Calu3 (cell line): ENCODE results near the gene DOC2A. TPM values are rescaled to one million over a fixed set of nuclear protein-coding genes. Genes with fewer than 3 reads are reported as not detected.

ENCODE experiments used
- BruUV-seq: library from RNA; stranded (reverse); fragments of 400-500 nt; replicated peaks from 2 replicates; lab custom pipeline; 2021; lab: Mats Ljungman, UMichigan
- CTCF ChIA-PET: fragments of 300-600 bp; sonication (Branson Sonifier 250); formaldehyde crosslinking; loops from one replicate; lab custom pipeline; 2022; ENCODE audit warnings: antibody characterized with exemption; lab: Charles Lee
- DNase-seq: peaks from one replicate; pipeline ENCODE4 v3.0.0; 2022
- H3K27ac Mint-ChIP-seq: one replicate; pipeline ENCODE4 v1.8.0; 2022; ENCODE audit warnings: mixed read lengths; ENCODE audit not compliant: unreplicated experiment
- H3K27me3 Mint-ChIP-seq: one replicate; pipeline ENCODE4 v1.8.0; 2022; ENCODE audit warnings: mixed read lengths; ENCODE audit not compliant: unreplicated experiment
- H3K36me3 Mint-ChIP-seq: one replicate; pipeline ENCODE4 v1.8.0; 2022; ENCODE audit warnings: mild to moderate bottlenecking, moderate library complexity, mixed read lengths; ENCODE audit not compliant: insufficient read depth, unreplicated experiment
- H3K4me1 Mint-ChIP-seq: one replicate; pipeline ENCODE4 v1.8.0; 2022; ENCODE audit warnings: mild to moderate bottlenecking, low read depth, mixed read lengths; ENCODE audit not compliant: unreplicated experiment
- H3K4me3 Mint-ChIP-seq: one replicate; pipeline ENCODE4 v1.8.0; 2022; ENCODE audit warnings: mild to moderate bottlenecking, low read depth, moderate library complexity, mixed read lengths; ENCODE audit not compliant: unreplicated experiment
- H3K9me3 Mint-ChIP-seq: one replicate; pipeline ENCODE4 v1.8.0; 2022; ENCODE audit warnings: low read depth, mixed read lengths; ENCODE audit not compliant: unreplicated experiment
- intact Hi-C: fragments of 100-400 bp; cut with micrococcal nuclease; formaldehyde crosslinking; loops from one replicate; pipeline ENCODE4 v1.10.0; 2022; ENCODE audit not compliant: unreplicated experiment
- total RNA-seq: library from RNA; stranded (reverse); gene quantifications from 2 replicates; pipeline ENCODE4 v1.2.3, GENCODE V29; 2022
- TF ChIP-seq, protein P1 (sequence below): fragments of 200-600 bp; IDR thresholded peaks from one replicate; pipeline ENCODE4 v1.8.0; 2022; ENCODE audit warnings: antibody characterized with exemption; ENCODE audit not compliant: unreplicated experiment

The DOC2A gene
- total RNA-seq, 1 experiment from 2014 or later, result 19.9 TPM

DNA sequence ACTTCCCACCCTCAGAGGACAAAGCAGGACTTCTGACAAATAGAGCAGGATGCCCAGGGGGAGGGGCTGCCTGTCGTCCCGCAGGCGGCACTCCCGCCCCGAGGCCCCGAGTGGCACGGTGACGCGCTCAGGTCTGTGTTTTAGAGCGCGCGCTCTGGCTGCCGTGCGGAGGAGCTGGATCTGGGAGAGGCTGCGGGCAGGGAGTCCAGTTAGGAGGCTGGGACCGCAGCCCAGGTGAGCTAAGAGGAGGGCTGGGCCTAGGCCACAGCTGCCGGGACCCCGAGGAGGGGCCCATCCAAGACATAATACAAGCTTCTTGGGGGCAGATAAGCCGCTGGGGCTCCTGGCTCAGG lies 6.4 kb downstream of the DOC2A start:
- Mint-ChIP-seq H3K9me3 (no peaks in the 10 kb centered on the region), H3K27ac (peak overlapping the region; percentile 59), H3K4me1 (peaks cover 6% of the 10 kb centered on the region), H3K27me3 (no peaks in the 10 kb centered on the region), H3K36me3 (peaks cover 45% of the 10 kb centered on the region), H3K4me3 (no peak overlapping the region)
- CTCF ChIA-PET, result interaction anchor here (0.6 kb wide), 1 partner anchor 23 kb away, joined by 12 read pairs; no protein-coding TSS in a partner anchor
- intact Hi-C loops, result loop anchor here (2.0 kb wide), 1 partner anchor 106 kb away; the partner anchor contains the start of gene SEZ6L2
- TF ChIP-seq, protein P1, sequence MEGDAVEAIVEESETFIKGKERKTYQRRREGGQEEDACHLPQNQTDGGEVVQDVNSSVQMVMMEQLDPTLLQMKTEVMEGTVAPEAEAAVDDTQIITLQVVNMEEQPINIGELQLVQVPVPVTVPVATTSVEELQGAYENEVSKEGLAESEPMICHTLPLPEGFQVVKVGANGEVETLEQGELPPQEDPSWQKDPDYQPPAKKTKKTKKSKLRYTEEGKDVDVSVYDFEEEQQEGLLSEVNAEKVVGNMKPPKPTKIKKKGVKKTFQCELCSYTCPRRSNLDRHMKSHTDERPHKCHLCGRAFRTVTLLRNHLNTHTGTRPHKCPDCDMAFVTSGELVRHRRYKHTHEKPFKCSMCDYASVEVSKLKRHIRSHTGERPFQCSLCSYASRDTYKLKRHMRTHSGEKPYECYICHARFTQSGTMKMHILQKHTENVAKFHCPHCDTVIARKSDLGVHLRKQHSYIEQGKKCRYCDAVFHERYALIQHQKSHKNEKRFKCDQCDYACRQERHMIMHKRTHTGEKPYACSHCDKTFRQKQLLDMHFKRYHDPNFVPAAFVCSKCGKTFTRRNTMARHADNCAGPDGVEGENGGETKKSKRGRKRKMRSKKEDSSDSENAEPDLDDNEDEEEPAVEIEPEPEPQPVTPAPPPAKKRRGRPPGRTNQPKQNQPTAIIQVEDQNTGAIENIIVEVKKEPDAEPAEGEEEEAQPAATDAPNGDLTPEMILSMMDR, result no peak
- no TSS peak for BruUV-seq
- DNase-seq, result no peak

DNA sequence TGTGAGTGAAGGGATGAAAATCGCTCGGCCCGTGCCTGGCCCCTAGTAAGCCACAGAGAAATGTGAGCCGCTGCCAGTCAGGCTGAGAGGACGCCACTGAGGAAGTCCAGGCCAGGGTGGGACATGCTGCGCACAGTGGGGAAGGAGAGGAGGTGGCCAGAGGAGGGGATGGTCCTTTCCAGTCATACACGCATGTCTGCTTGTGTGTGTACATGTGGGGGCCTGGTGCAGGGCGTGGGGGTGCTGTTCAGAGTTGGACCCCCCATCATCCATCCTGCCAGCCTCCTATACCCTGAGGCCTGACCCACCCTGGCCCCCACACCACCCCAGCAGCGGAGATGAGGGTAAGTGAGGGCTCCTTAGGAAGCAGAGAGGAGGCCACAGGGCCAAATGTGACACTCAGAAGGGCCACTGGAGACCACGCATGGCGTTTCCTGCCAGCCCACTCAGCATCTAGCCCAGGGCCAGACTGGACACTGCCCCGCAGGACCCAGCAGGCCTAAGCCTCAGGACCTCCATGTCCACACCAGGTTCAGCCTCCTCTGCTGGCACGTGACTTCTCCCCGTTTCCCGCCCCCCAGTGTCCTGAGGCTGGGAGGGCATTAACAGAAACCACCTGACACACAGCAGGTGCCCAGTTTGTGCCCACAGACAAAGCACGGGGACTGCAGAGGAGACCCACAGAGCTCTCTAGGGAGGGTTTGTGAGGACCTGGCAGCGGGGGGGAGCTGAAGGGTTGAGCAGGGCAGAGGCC lies 7.0 kb downstream of the DOC2A start:
- Mint-ChIP-seq H3K4me3 (no peak overlapping the region), H3K36me3 (peaks cover 40% of the 10 kb centered on the region), H3K9me3 (no peaks in the 10 kb centered on the region), H3K27me3 (no peaks in the 10 kb centered on the region), H3K4me1 (peaks cover 6% of the 10 kb centered on the region), H3K27ac (peak overlapping the region; percentile 59)
- DNase-seq, result no peak
- CTCF ChIA-PET, result interaction anchor here (0.6 kb wide), 1 partner anchor 22 kb away, joined by 12 read pairs; no protein-coding TSS in a partner anchor
- BruUV-seq, result no TSS peak
- intact Hi-C loops, result loop anchor here (2.0 kb wide), 1 partner anchor 105 kb away; the partner anchor contains the start of gene SEZ6L2
- TF ChIP-seq, protein P1, result no peak

DNA sequence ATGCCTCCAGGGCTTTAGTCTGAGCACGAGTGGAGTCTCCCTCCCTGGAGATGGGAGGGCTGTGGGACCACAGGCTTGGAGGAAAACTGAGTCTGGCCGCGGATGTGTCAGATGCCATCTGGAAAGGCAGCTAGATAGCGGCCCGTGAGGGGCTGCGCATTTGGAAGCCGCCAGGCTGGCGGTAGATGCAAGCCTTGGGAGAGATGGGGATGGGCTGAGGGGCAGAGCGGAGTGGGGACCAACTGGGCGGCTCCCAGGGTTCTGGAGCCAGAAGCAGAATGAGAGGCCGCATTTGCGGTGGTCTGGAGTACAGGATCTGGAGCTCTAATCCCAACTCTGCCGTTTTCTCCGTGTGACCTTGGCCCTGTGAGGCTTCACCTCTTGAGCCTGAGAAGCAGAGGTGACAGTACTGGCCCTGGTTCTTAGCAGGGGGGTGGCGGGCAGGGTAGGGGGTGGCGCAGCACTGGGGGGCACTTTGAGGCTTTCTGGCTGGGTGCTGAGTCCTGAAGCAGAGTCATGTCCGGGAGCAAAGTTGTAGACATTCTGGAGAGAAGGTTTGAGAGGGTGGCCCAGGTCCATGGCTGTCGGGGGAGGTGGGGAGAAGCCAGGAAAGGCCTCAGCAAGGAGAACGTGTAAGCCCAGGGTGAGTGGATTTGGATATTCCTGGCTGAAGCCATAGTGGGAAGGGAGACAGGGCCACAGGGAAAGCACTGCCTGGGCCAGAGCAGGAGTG lies 8.0 kb downstream of the DOC2A start:
- peaks cover 6% of the 10 kb centered on the region for H3K4me1 Mint-ChIP-seq
- no peak for DNase-seq
- H3K9me3 Mint-ChIP-seq, result no peaks in the 10 kb centered on the region
- TF ChIP-seq, protein P1, result no peak
- CTCF ChIA-PET, result no interaction called here
- intact Hi-C loops, result no loop called here
- H3K36me3 Mint-ChIP-seq, result peaks cover 37% of the 10 kb centered on the region
- H3K4me3 Mint-ChIP-seq, result no peak overlapping the region
- no peaks in the 10 kb centered on the region for H3K27me3 Mint-ChIP-seq
- peak overlapping the region; percentile 42 for H3K27ac Mint-ChIP-seq
- no TSS peak for BruUV-seq

DNA sequence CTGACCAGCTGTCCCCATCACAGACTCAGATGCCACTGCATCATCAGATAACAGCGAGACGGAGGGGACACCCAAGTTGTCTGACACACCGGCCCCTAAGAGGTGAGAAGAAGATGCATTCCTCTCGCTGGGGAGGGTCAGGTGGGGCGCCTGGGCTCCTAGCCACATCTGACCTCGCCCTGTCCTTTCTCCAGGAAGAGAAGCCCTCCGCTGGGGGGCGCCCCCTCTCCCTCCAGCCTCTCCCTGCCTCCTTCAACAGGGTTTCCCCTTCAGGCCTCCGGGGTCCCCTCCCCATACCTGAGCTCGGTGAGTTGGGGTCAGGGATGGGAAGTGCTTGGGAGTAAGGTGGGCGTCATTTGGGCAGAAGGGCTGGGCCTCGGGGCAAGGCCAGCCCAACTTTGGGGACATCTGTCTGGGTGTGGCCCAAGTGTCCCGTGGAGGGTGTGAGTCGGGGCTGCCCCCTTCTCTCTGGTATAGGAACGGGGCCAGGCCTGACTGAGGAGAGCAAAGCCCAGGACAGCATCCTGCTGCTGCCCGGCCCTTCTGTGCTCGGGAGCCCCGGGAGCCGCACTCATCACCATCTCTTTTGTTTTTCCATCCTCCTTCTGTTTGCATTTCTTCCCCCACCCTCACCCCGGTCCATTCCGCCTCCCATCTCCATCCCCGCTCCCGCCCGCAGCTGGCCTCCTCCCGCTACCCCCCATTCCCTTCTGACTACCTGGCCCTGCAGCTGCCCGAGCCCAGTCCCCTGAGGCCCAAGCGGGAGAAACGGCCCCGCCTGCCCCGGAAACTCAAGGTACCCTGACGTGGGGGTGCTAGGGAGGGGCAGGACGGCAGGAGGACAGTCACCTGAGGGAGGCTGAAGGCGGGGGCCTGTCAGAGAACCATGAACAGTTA lies 9.8 kb downstream of the DOC2A start:
- TF ChIP-seq, protein P1, result no peak

More for the DNA sequence above, 9.8 kb downstream of the DOC2A start:
- BruUV-seq, result no TSS peak
- peaks cover 14% of the 10 kb centered on the region for H3K4me1 Mint-ChIP-seq
- DNase-seq, result no peak
- peaks cover 40% of the 10 kb centered on the region for H3K36me3 Mint-ChIP-seq
- H3K4me3 Mint-ChIP-seq, result no peak overlapping the region
- H3K9me3 Mint-ChIP-seq, result no peaks in the 10 kb centered on the region
- H3K27ac Mint-ChIP-seq, result no peak overlapping the region
- CTCF ChIA-PET, result no interaction called here
- H3K27me3 Mint-ChIP-seq, result no peaks in the 10 kb centered on the region
- intact Hi-C loops, result no loop called here
